ENCODE data around the gene TEPSIN.

GRCh38 chr17:81285179-81285878 lies 46.5 kb upstream of the TEPSIN start:
- TF ChIP-seq HMGXB4 (CRISPR knock-in tag; IDR thresholded peaks at IDR 0.05), result no peak
- TF ChIP-seq ATF2 (CRISPR knock-in tag; IDR thresholded peaks at IDR 0.05; ENCODE audit: borderline replicate concordance, low read depth), result no peak
- TF ChIP-seq CTCF (IDR thresholded peaks at IDR 0.05), result no peak
- no peak for TF ChIP-seq ZMAT4 (CRISPR knock-in tag; IDR thresholded peaks at IDR 0.05)
- TF ChIP-seq FOXP4 (CRISPR knock-in tag; IDR thresholded peaks at IDR 0.05), result no peak
- TF ChIP-seq NR1H2 (CRISPR knock-in tag; IDR thresholded peaks at IDR 0.05), result no peak
- TF ChIP-seq ZBTB43 (CRISPR knock-in tag; IDR thresholded peaks at IDR 0.05), result no peak
- TF ChIP-seq ZNF317 (CRISPR knock-in tag; IDR thresholded peaks at IDR 0.05; ENCODE audit: borderline replicate concordance, low read depth), result no peak
- TF ChIP-seq TEAD1 (CRISPR knock-in tag; IDR thresholded peaks at IDR 0.05), result no peak
- no peak for TF ChIP-seq ATF6 (CRISPR knock-in tag; IDR thresholded peaks at IDR 0.05)
- TF ChIP-seq ZNF138 (CRISPR knock-in tag; conservative IDR thresholded peaks at IDR 0.05), result no peak
- no peak for TF ChIP-seq ATF1 (CRISPR knock-in tag; IDR thresholded peaks at IDR 0.05)
- TF ChIP-seq CREB1 (CRISPR knock-in tag; IDR thresholded peaks at IDR 0.05), result no peak
- no peak for TF ChIP-seq AR (CRISPR knock-in tag; IDR thresholded peaks at IDR 0.05)

Measured in WTC11 (cell line).